NCI-H2081 treated with DMSO at 0.1 percent for 48 hours (cell line): ENCODE data around the gene DUT.

Source experiments
- DNase-seq: peaks from one replicate; lab custom pipeline; 2025; lab: John Stamatoyannopoulos, UW

DUT gene

DNA sequence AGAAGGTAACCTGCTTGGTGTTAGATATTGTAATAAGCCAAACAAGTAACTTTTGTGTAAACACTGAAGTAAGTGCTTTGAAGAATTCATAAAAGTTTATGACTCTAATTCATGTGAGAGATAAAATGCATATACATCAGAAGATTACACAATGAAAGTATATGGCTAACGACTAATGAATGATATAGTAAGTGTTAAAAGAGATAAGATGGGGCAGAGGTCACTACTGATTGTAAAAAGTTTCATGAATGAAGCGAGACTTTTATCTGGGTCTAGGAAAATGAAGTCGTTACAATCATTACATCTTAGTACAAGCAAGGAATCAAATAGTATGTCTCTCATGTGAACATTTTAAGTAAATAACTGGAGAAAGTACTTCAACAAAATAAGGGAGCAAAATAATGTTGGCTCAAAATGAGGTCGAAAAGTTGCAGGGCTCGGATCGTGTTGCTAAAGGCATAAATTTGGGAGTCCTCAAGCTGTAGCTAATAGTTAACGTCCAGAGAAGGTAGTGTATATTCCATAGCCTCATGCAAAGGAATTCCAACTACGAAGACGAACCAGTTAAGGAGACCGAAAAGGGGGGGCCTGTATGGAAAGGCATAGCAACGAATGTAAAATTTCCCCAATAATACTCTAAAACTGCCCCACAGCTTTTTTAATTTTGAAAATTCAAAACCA is 984 bp upstream of the DUT start:
- DNase-seq: no peak

DNA sequence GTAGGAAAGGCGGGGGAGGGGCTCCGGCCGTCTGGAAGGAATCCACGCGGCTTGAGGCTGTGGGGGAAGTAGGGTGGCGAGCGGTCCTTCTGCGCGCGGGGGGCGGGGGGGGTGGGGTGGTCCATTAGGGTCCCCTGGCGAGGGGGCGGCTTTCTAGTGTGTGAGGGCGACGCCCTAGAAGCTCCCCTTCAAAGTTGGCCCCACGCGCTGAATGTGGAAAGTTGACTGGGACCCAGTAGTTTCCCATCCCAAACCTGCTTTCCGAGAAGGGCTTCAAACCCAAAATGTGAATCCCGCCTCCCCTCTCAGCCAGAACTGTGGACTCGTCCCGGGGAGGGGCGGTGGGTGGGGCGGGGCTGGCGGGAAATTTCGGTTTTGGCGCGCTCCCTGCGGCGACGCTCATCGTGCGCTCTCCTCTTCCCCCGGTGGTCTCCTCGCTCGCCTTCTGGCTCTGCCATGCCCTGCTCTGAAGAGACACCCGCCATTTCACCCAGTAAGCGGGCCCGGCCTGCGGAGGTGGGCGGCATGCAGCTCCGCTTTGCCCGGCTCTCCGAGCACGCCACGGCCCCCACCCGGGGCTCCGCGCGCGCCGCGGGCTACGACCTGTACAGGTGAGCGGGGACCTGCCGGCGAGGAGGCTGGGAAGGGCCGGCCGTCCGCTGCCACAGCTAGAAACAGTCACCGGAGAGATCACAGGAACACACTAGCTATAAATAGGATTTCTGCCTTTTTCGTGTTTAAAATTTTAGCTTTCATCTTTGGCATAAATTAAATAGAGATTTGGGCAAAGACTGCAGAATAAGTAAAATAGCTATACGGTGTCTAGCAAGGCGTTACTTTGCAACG is 790 bp downstream of the DUT start:
- DNase-seq: no peak

DNA sequence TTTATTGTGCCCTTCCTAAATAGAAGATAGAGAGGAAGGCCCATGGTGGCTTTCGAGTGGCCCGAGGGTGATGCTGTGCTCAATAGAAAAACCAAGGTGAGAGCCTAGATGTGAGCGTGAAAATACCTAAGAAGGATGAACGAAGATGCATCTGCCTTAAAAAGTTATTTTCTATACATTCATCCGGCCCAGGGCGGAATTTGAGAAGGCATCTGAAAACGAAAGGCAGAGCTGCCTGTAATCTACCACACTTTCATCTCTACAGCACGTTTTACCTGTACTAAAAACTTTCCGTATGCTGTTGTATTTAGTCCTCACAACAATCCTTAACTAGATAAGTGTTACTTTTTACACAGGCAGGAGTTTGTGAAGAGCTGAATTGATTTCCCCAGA is 1.4 kb downstream of the DUT start:
- DNase-seq: no peak

DNA sequence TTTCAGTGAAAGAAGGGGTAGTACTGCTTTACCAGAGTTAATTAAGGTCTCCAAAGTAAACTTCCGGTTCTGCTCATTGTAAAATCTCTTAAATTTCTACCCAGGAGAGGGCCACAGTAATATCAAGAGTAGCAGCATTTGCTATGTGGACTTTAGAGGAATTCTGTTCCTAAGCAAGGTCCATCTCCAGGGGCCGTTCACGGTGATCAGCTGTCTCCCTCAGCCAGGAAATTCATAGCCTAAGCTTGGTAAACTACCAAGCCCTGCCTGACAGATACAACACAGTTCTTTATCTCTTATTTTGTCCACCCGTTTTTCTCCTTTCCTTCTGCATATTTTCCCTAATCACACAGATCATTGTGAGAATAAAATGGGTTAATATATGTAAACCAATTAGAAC is 2.3 kb downstream of the DUT start:
- DNase-seq: no peak

DNA sequence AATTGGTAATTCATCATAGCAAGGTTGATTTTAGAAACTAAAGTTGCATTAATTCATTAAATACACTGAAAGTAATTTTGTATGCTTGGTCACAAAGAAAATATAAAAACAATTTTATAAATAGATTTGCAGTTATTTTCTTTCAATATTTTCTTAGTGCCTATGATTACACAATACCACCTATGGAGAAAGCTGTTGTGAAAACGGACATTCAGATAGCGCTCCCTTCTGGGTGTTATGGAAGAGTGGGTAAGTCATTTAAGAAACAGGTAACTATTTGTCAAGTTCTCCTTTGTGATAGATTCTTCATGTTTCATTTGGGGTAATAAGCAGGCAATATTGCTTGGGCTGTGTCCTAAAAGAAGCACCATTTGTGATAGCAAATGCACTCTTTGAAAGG is 3.0 kb downstream of the DUT start:
- no peak for DNase-seq

DNA sequence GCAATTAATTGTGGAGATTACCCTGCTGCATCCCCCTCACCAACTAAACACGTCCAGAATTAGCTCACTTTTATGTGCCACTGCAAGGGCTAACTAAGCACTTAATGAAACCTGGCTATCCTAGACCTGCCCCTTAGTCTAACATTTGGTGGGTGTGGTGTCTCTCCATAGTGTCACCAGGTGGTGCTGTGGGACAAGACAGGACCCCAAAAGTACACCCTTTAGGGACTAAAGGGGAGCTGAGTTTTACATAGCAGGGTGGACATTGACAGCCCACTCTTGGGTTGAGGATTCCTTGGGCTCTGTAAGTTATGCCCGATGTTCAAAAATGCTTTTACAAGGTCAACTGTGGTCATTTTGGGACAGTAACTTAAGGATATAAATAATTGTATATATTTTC is 5.7 kb downstream of the DUT start:
- DNase-seq: no peak

DNA sequence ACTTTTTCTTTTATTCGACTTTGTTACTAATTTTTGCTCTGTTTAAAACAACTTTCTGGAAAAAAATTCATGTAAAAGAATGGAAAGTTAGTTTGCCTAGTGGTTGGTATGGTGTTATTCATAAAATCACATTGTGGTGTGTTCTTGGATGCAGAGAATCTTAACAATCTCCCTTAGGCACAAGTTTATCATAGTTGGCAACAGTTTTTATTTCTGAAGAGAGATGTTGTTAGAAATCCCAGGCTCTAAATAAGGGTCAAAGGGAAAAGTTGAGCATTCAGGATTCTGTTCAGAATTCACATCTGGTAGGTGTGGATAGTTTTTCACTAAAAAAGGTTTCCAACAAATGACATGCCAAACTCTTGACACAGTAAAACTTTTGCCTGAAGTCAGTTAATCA is 6.4 kb downstream of the DUT start:
- no peak for DNase-seq

DNA sequence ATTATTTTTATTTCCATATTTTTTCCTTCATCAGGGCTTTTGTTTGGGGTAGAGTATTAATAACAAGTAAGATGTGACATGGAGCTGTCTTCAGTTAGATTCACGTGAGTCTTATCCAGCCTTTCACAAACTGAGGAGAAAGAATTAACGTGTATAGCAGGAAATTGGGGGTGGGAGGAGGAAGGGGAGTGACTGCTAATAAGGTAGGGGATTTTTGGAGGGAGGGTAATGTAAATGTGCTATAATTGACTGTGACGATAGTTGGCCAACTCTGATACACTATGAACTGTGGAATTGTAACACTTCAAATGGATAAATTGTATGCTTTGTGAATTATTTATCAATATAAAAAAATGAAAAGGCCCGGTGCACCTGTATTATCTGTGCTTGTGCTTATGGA is 8.9 kb downstream of the DUT start:
- no peak for DNase-seq

DNA sequence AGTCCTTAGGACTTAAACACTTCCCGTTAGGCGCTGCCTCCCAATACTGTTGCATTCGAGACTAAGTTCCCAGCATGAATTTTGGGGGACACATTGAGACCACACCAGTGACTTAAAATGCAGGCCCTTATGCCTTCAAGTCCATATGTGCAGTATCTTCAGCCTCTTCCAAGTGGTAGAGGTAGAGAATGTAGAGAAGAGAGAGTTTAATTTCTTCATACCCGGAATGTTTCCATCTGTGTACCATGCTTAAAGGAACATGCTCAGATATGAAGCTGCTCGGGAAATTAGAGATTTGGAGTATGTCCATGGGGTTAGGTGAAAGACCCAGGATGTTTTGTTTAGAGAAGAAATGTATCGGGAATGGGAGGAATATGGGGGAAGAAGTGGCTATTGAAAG is 12.6 kb downstream of the DUT start:
- no peak for DNase-seq

DNA sequence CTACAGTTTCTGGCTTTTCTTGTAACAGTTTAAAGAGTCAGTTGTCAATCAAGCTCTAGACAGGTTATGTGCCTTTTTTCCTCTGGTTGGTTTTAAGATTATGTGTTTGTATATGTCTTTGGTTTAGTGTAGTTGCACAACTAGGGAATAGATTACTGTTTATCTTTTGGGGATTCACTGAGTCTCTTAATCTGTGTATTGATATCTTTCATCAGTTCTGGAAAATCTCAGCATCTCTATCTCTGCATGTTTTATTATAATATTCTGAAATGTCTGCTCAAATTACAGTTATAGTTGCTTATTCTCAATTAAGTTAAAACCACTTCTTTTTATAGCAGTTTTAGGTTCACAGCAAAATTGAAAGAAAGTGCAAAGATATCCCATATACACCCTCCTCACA is 14.3 kb downstream of the DUT start:
- DNase-seq: no peak

DNA sequence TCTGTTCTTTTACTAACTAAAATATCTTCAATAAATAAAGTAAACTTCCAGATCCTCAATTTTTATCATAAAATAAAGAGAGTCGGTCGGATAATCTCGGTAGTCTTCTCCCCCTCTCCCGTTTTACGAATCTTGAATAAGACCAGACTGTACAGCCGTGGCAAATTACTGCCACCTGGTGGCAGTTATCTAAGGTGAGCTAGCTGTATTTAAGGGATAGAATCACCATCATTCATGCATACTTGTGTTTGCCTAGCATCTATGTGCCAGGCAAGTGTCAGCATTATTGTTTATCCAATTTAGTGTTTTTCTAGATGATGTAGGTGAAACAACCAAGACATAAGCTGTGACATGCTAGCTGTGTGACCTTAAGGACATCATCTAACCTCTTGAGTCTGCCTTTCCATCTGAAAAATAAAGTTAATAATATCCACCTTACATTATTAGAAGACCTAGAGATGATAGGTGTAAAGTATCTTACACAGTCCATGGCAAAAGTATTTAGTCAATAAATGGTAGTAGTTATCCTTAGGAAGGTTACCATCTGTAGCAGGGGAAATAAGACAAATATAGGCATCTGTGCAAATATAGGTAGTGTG is 21.3 kb downstream of the DUT start:
- peak; percentile 52 for DNase-seq

DNA sequence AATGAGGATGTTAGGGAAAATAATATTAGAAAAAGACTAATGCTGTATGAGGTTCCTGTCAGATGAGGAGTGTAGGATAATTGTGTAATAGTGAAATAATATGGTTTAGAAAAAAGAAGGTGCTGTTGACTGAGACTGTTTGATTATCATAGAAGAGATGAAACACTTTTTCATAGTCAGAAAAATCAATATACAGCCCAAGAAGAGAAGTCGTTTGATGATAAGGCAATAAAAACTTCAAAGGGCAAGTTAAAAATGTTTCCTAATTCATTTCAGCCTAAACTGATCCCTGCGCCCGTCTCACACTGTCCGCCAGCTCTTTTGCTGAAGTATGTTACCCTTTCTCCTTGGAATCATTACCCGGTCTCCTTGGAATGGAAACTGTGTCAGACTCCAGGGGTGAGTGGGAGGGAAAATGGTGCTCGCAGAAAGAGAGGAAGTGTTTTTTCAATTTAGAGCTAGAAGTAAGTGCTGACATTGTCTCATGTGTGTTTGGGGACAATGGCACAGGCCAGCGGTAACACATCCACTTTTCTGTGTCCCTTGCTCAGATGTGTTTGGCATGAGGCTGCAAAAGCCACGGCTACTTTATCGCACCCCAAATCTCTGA is 23.6 kb downstream of the DUT start:
- no peak for DNase-seq

DNA sequence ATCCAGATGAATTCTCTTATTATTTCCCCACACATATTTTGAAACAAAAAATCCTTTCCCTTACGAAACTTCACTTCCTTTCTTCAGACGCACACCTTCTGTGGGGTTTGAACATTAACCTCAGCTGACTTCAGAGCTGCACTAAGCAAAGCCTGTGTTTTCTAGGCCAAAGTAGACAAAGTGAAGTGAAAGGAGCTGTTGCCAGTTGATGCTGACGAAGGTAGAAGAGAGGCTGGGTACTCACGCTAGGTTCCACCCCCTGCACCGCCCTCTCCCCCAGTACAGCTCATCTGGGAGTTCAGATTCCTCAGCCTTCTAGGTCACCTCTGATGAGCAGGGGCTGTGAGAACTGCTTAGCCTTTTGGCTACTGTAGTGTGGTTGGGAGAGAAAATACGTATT is 24.1 kb downstream of the DUT start:
- DNase-seq: no peak

DNA sequence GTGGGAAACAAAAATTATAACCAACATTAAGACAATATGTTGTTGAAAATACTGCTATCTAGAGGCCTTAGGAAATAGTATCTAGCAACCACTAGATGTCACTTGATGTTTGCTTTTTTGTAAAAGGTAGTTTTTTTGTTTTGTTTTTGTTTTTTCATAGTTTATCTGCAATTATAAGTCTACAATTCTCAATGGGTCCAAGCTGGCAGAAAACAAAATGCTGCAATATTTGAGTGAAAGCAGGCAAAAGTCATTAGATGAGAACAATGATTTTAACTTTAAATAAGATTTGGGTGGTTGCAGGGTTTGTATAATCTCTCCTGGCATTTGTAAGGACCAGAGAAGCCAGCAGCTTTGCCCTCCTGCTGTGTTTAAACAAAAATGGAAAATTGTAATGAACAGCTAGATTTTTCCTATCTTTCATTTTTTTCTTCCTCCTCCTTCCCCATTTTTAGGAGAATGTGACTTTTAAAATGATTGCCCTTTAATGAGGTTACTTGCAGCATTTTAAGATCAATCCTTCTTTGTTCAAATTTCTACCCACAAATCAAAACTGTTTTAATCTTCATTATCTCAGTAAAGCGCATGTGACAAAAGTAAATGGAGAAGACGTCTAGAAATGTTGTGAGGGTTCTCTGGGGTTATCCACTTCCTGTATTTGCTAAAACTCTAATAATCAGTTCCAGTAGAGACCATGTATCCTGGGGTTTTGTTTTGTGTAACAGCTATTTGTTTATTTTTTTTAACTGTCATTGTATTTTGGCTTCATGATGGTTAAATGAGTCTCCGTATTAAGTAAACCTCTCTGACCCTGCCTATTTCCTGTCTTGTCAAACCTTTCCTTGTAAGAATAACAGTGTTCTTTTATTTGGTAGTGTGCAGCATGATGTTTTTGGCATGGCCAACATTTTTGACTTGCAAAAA is 27.3 kb downstream of the DUT start:
- no peak for DNase-seq

DNA sequence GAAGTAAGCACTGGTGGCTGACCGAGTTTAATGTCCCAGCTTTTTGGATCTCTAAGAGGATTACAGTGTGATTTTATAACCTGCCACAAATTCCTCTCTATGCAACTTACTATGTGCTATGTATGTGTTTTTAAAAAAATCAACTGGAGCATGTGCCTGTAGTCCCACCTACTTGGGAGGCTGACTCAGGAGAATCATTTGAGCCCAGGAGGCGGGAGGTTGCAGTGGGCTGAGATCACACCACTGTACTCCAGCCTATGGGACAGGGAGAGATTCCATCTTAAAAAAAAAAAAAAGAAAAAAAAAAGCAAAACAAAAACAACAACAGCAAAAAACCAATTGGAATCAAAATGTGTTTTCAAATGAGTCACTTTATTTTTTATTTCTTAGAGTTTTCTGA is 29.6 kb downstream of the DUT start:
- no peak for DNase-seq

DNA sequence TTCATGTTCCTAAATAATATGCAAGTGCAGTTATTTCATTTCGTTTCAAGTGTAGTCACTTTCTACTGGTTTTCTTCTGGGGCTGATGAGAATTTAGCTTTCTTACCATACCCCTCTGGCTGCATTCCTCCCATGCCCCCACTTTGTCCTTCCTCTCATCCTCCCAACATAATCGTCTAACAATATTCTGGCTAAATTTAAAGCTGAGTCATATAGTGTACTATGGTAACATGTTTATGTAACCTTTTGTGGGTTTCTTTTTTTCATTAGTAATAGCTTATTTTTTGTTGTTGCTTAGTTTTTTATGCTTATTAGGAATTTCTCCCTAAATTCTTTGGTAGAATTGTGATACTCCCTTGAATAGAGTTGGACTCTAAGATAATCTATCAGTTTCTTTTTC is 30.5 kb downstream of the DUT start:
- no peak for DNase-seq

DNA sequence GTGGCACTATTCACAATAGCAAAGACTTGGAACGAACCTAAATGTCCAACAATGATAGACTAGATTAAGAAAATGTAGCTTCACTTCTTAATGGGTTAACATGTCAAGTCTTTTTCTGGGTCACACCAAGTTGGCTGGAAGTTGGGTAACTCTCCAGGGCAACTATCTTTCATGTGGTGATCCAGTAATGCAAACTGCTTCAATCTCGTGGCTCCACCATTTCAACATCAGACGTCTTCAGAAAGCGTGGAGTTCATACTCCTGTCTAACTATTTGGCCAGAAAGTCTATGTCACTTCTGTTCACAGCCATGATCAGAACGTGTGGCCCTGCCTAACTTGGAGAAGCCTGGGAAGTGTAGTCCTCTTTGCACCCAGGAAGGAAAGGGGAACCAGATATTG is 32.2 kb downstream of the DUT start:
- no peak for DNase-seq

DNA sequence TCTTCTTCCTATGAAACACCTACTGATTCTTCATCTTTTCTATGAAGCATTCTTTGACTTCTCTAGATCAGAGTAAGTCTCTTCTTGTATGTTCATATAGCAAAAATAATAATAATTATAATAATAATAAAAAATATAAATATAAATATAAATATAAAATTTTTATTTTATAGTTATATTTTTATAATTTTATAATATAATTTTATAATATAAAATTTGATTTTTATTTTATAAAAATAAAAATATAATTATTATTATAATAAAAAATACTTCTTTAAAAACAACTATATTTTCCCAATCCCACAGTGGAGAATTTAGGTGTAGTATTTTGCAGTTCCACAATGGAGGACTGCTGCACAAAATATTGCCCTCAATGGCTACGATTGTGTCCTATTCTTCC is 34.3 kb downstream of the DUT start:
- no peak for DNase-seq

DNA sequence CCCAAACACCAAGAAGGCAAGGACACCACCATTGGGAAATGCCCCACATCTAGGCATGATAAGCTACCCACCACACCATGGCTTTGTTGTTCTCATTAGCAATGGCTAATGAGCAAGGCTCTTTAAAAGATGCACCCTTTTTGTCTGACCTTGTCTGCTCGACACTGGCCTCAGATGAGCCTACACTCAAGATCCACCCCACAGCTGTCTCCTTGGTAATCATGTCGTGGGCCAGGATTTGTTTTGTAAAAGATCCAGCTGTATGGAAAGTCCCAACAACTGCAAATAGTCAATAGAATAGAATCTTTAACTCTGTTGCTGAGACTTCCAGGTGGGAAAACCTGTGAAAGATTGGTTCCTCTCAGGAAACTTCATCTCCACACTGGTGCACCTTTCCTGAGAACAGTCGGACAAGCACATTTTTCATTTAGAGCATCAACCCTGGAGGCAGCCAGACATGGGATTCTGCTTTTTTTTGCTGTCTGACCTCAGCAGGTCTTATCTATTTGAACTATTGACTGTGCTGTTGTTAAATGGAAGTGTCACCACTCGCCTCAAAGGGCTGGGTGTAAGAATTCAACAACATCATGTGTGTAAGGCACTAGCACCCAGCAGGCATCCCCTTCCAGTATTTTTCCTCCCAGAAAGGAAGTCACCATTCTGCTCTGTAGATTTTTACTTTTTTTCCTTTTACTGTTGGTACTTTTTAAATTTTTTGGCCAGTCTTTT is 35.5 kb downstream of the DUT start:
- no peak for DNase-seq

DNA sequence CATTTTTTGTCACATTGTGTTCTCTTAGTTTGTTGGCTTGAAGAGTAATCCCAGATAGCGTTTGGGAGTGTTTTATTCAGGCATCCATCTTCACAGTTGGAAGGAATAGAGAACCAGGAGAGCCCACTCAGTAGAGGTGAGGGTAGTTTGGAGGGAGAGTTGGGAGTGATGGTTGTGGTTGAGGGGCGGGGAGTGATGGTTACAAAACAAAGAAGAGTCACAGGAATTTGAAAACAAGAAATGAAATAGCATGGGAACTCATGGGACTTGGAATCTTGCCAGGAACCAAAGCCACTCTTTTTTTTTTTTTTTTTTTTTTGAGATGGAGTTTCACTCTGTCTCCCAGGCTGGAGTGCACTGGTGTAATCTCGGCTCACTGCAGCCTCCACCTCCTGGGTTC is 36.3 kb downstream of the DUT start:
- DNase-seq: no peak

DNA sequence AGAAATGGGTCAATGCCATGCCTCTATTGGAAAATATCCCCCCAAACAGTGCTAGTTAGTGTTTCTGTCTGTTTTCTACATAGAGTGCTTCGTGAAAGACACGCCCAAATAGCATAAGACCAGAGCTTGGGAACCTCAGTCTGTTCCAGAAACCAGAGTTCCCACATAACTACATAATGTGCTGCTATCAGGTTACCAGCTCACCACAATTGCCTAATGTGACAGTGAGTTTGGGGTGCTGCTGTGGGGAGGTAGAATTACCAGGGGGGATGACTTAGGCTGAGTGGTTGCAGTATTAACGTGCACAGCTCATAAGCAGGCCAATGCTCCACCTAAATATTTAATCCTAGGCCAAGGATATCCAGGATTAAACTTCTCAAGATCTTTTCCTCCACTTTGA is 39.2 kb downstream of the DUT start:
- DNase-seq: no peak
